ENCODE data around the gene ENKD1.

- TF ChIP-seq CTCF (IDR thresholded peaks at IDR 0.05) (no peak), POLR2A (IDR thresholded peaks at IDR 0.05) (no peak)
These were observed 42.5 kb upstream of the ENKD1 start for GRCh38 chr16:67709050-67709449.
